SK-N-SH treated with all-trans-retinoic acid at 6 μM for 48 hours (cell line): ENCODE measurements around the gene HPS4.

Experiments
- ATAC-seq: fragments of 200-7000 bp; cut with Tn5 transposase; 3 replicates; pipeline ENCODE4 v1.9.1; 2020; ENCODE audit warnings: mild to moderate bottlenecking, moderate library complexity
- ARNTL ChIP-seq: fragments of 450-650 bp; formaldehyde crosslinking; IDR thresholded peaks from 2 replicates; pipeline ENCODE4 v1.5.0; 2020; ENCODE audit warnings: low read depth, mild to moderate bottlenecking, moderate library complexity, borderline replicate concordance
- BACH2 ChIP-seq: fragments of 250-450 bp; sonication (Bioruptor Pico); IDR thresholded peaks from 2 replicates; pipeline ENCODE4 v1.9.0; 2021; ENCODE audit warnings: mild to moderate bottlenecking, borderline replicate concordance
- CREB5 ChIP-seq: fragments of 250-450 bp; sonication (Bioruptor Pico); IDR thresholded peaks from 2 replicates; pipeline ENCODE4 v1.5.1; 2020; ENCODE audit warnings: low read depth, mild to moderate bottlenecking, moderate library complexity
- CSDC2 ChIP-seq: fragments of 250-450 bp; sonication (Bioruptor Pico); IDR thresholded peaks from 2 replicates; pipeline ENCODE4 v1.5.0; 2020; ENCODE audit warnings: mild to moderate bottlenecking, moderate library complexity
- CSRNP3 ChIP-seq: fragments of 250-450 bp; sonication (Bioruptor Pico); IDR thresholded peaks from 2 replicates; pipeline ENCODE4 v1.5.1; 2021; ENCODE audit warnings: mild to moderate bottlenecking, moderate library complexity
- ESRRG ChIP-seq: fragments of 250-450 bp; sonication (Bioruptor Pico); IDR thresholded peaks from 2 replicates; pipeline ENCODE4 v1.6.1; 2021; ENCODE audit warnings: mild to moderate bottlenecking
- GLIS3 ChIP-seq: fragments of 250-450 bp; sonication (Bioruptor Pico); IDR thresholded peaks from 2 replicates; pipeline ENCODE4 v1.5.0; 2020; ENCODE audit warnings: mild to moderate bottlenecking, moderate library complexity
- ISL1 ChIP-seq: fragments of 250-450 bp; sonication (Bioruptor Pico); IDR thresholded peaks from 2 replicates; pipeline ENCODE4 v2.1.2; 2022; ENCODE audit warnings: mild to moderate bottlenecking, moderate library complexity
- OSR1 ChIP-seq: fragments of 250-450 bp; sonication (Bioruptor Pico); IDR thresholded peaks from 2 replicates; pipeline ENCODE4 v1.8.0; 2022; ENCODE audit warnings: moderate library complexity, mild to moderate bottlenecking, inconsistent platforms
- PATZ1 ChIP-seq: fragments of 250-450 bp; sonication (Bioruptor Pico); IDR thresholded peaks from 2 replicates; pipeline ENCODE4 v1.8.0; 2020; ENCODE audit warnings: mild to moderate bottlenecking, moderate library complexity, borderline replicate concordance
- POU6F1 ChIP-seq: fragments of 250-450 bp; sonication (Bioruptor Pico); IDR thresholded peaks from 2 replicates; pipeline ENCODE4 v1.8.0; 2021; ENCODE audit warnings: low read depth, mild to moderate bottlenecking, moderate library complexity, borderline replicate concordance
- PPARA ChIP-seq: fragments of 250-450 bp; sonication (Bioruptor Pico); IDR thresholded peaks from 2 replicates; pipeline ENCODE4 v1.5.0; 2020; ENCODE audit warnings: mild to moderate bottlenecking, borderline replicate concordance
- RARB ChIP-seq: fragments of 250-450 bp; sonication (Bioruptor Pico); IDR thresholded peaks from 2 replicates; pipeline ENCODE4 v1.8.0; 2021; ENCODE audit warnings: mild to moderate bottlenecking, moderate library complexity
- TCF4 ChIP-seq: fragments of 250-450 bp; sonication (Bioruptor Pico); IDR thresholded peaks from 2 replicates; pipeline ENCODE4 v1.8.0; 2021; ENCODE audit warnings: mild to moderate bottlenecking, moderate library complexity, borderline replicate concordance
- TSHZ2 ChIP-seq: fragments of 250-450 bp; sonication (Bioruptor Pico); IDR thresholded peaks from 2 replicates; pipeline ENCODE4 v1.5.0; 2020; ENCODE audit warnings: mild to moderate bottlenecking, moderate library complexity
- ZC3H10 ChIP-seq: fragments of 250-450 bp; sonication (Bioruptor Pico); IDR thresholded peaks from 2 replicates; pipeline ENCODE4 v1.5.1; 2021; ENCODE audit warnings: mild to moderate bottlenecking, moderate library complexity
- ZFP3 ChIP-seq: fragments of 250-450 bp; sonication (Bioruptor Pico); IDR thresholded peaks from 2 replicates; pipeline ENCODE4 v1.5.0; 2020; ENCODE audit warnings: mild to moderate bottlenecking, moderate library complexity
- ZFP30 ChIP-seq: fragments of 450-650 bp; formaldehyde crosslinking; IDR thresholded peaks from 2 replicates; pipeline ENCODE4 v1.5.0; 2022; ENCODE audit warnings: mild to moderate bottlenecking, moderate library complexity
- ZNF565 ChIP-seq: fragments of 450-650 bp; formaldehyde crosslinking; conservative IDR thresholded peaks from 2 replicates; pipeline ENCODE4 v1.5.0; 2020; ENCODE audit warnings: low read depth, mild to moderate bottlenecking, moderate library complexity
- ZNF70 ChIP-seq: fragments of 450-650 bp; formaldehyde crosslinking; IDR thresholded peaks from 2 replicates; pipeline ENCODE4 v1.5.0; 2020; ENCODE audit warnings: mild to moderate bottlenecking, moderate library complexity
- ZNF8 ChIP-seq: fragments of 450-650 bp; formaldehyde crosslinking; IDR thresholded peaks from 2 replicates; pipeline ENCODE4 v1.5.0; 2020; ENCODE audit warnings: mild to moderate bottlenecking, moderate library complexity

The HPS4 gene

GRCh38 chr22:26471522-26471921, 12.1 kb downstream of the HPS4 start:
- TF ChIP-seq ZNF565 (CRISPR knock-in tag), result no peak
- peak; percentile 90 for ATAC-seq

- TF ChIP-seq TCF4 (CRISPR knock-in tag) (no peak), OSR1 (CRISPR knock-in tag) (no peak), ZNF8 (CRISPR knock-in tag) (no peak), TSHZ2 (CRISPR knock-in tag) (no peak), POU6F1 (no peak), GLIS3 (CRISPR knock-in tag) (no peak), PATZ1 (no peak), ESRRG (CRISPR knock-in tag) (no peak), CREB5 (CRISPR knock-in tag) (no peak), ZNF70 (CRISPR knock-in tag) (no peak), ZNF565 (CRISPR knock-in tag) (no peak), RARB (CRISPR knock-in tag) (no peak), PPARA (CRISPR knock-in tag) (no peak), ZC3H10 (CRISPR knock-in tag) (no peak)
- TF ChIP-seq, all 23 proteins: peak for 0
These were observed 12.8 kb downstream of the HPS4 start for GRCh38 chr22:26470807-26471206.

GRCh38 chr22:26466196-26466595, 17.4 kb downstream of the HPS4 start:
- no peak for ATAC-seq
- TF ChIP-seq RARB (CRISPR knock-in tag), result no peak
- no peak for TF ChIP-seq TSHZ2 (CRISPR knock-in tag)
- TF ChIP-seq ISL1 (CRISPR knock-in tag), result no peak
- TF ChIP-seq ZNF70 (CRISPR knock-in tag), result no peak
- TF ChIP-seq OSR1 (CRISPR knock-in tag), result no peak
- TF ChIP-seq BACH2, result no peak
- TF ChIP-seq ARNTL (CRISPR knock-in tag), result no peak
- TF ChIP-seq GLIS3 (CRISPR knock-in tag), result no peak
- TF ChIP-seq CREB5 (CRISPR knock-in tag), result no peak
- TF ChIP-seq PPARA (CRISPR knock-in tag), result no peak
- no peak for TF ChIP-seq ZNF565 (CRISPR knock-in tag)
- TF ChIP-seq CSRNP3 (CRISPR knock-in tag), result no peak
- no peak for TF ChIP-seq ZC3H10 (CRISPR knock-in tag)
- TF ChIP-seq CSDC2 (CRISPR knock-in tag), result no peak
- TF ChIP-seq ZFP30, result no peak
- TF ChIP-seq ZNF8 (CRISPR knock-in tag), result no peak
- TF ChIP-seq ZFP3 (CRISPR knock-in tag), result no peak
- no peak for TF ChIP-seq POU6F1

More at GRCh38 chr22:26470807-26471206, 12.8 kb downstream of the HPS4 start:
- no peak for ATAC-seq
